Natural killer cell treated with Interleukin-12 subunit alpha and Interleukin-12 subunit beta and Interleukin-15 and Interleukin-18, amount 100 ng/mL, for 72 hours (primary cell): ENCODE data around the gene MSANTD2. TPM values are rescaled to one million over a fixed set of nuclear protein-coding genes. Genes with fewer than 3 reads are reported as not detected.

ENCODE experiments used
- ATAC-seq, 2 donors: fragments of 150-1000 bp; cut with Tn5 transposase in 1 of 2; sonication (Bioruptor Pico), chemical (Tn5 transposase) in 1 of 2; 2 replicates each; pipeline ENCODE4 v1.10.0; 2021
- DNase-seq: peaks from one replicate; pipeline ENCODE4 v3.0.0; 2022; ENCODE audit warnings: low spot score
- H3K27ac Mint-ChIP-seq, 2 donors: 1 replicate in 1 of 2; 2 replicates in 1 of 2; pipeline ENCODE4 v1.8.0; 2022; ENCODE audit warnings: mixed read lengths in 2 of 2, mild to moderate bottlenecking in 1 of 2, moderate library complexity in 1 of 2
- H3K27me3 Mint-ChIP-seq, 2 donors: 1 replicate in 1 of 2; 2 replicates in 1 of 2; pipeline ENCODE4 v1.8.0; 2022; ENCODE audit warnings: mixed read lengths in 2 of 2
- H3K36me3 Mint-ChIP-seq: one replicate; pipeline ENCODE4 v1.8.0; 2022; ENCODE audit warnings: mixed read lengths
- H3K4me1 Mint-ChIP-seq, 2 donors: 1 replicate in 1 of 2; 2 replicates in 1 of 2; pipeline ENCODE4 v1.8.0; 2022; ENCODE audit warnings: low read depth in 2 of 2, mixed read lengths in 2 of 2, mild to moderate bottlenecking in 1 of 2
- H3K4me3 Mint-ChIP-seq: one replicate; pipeline ENCODE4 v1.8.0; 2022; ENCODE audit warnings: mixed read lengths
- H3K9me3 Mint-ChIP-seq: 2 replicates; pipeline ENCODE4 v1.8.0; 2022; ENCODE audit warnings: mixed read lengths
- total RNA-seq, 2 donors: library from RNA; stranded (reverse); gene quantifications; one replicate each; pipeline ENCODE4 v1.2.3, GENCODE V29; 2022

MSANTD2 gene
- total RNA-seq, 2 donors from 2014 or later, result 10.5 to 20.4 TPM

- no peak for DNase-seq
Measured at GRCh38 chr11:124717421-124717785, 82.8 kb downstream of the MSANTD2 start.

GRCh38 chr11:124716591-124716990 is 83.6 kb downstream of the MSANTD2 start:
- no peak overlapping the region for H3K4me3 Mint-ChIP-seq
- H3K9me3 Mint-ChIP-seq, result no peaks in the 10 kb centered on the region
- DNase-seq, result no peak
- H3K36me3 Mint-ChIP-seq, result no peaks in the 10 kb centered on the region
- no peak overlapping the region for H3K27ac Mint-ChIP-seq
- peaks cover 8 to 11% of the 10 kb centered on the region in 2 donors for H3K4me1 Mint-ChIP-seq
- H3K27me3 Mint-ChIP-seq, result peaks cover 56 to 59% of the 10 kb centered on the region in 2 donors
- ATAC-seq, result no peak

More at GRCh38 chr11:124717421-124717785, 82.8 kb downstream of the MSANTD2 start:
- no peaks in the 10 kb centered on the region for H3K36me3 Mint-ChIP-seq
- H3K27ac Mint-ChIP-seq, result peak overlapping the region in 1 of 2 donors; percentile 34
- no peak for ATAC-seq
- H3K4me1 Mint-ChIP-seq, result peaks cover 8 to 11% of the 10 kb centered on the region in 2 donors
- H3K27me3 Mint-ChIP-seq, result peaks cover 62 to 64% of the 10 kb centered on the region in 2 donors
- peak overlapping the region; percentile 82 for H3K4me3 Mint-ChIP-seq
- H3K9me3 Mint-ChIP-seq, result no peaks in the 10 kb centered on the region

Other genes with a start within 250 kb of the MSANTD2 start
- not detected for gene OR8A1, start 230.4 kb downstream of the MSANTD2 start, total RNA-seq
- gene PANX3, start 189.0 kb downstream of the MSANTD2 start, total RNA-seq, result not detected
- 10 to 100 TPM; 38.2 to 47.7 TPM for gene TBRG1, start 177.5 kb downstream of the MSANTD2 start, total RNA-seq
- gene SIAE, start 126.7 kb downstream of the MSANTD2 start, total RNA-seq, result 1 to 10 TPM; 1.8 to 2.4 TPM
- gene SPA17, start 126.5 kb downstream of the MSANTD2 start, total RNA-seq, result 1 to 10 TPM; 1.1 to 1.8 TPM
- 1 to 10 TPM in 1 of 2 donors, under 1 TPM in 1; 0.57 to 5.4 TPM for gene NRGN, start 60.5 kb downstream of the MSANTD2 start, total RNA-seq
- gene VSIG2, start 48.2 kb downstream of the MSANTD2 start, total RNA-seq, result not detected
- gene ESAM, start 38.1 kb downstream of the MSANTD2 start, total RNA-seq, result 1 to 10 TPM in 1 of 2 donors, under 1 TPM in 1; 0.17 to 1.4 TPM
- 1 to 10 TPM; 5.3 to 7.9 TPM for gene ROBO3, start 65.0 kb upstream of the MSANTD2 start, total RNA-seq
- not detected for gene ROBO4, start 97.5 kb upstream of the MSANTD2 start, total RNA-seq
- gene HEPN1, start 118.8 kb upstream of the MSANTD2 start, total RNA-seq, result not detected
- not detected for gene HEPACAM, start 135.6 kb upstream of the MSANTD2 start, total RNA-seq
- 1 to 10 TPM; 2.7 to 6.8 TPM for gene CCDC15, start 153.8 kb upstream of the MSANTD2 start, total RNA-seq